ENCODE data around the gene CC2D1A. TPM values are rescaled to one million over a fixed set of nuclear protein-coding genes. Genes with fewer than 3 reads are reported as not detected.

The CC2D1A gene
- total RNA-seq, 1 donor from 2014 or later = 22.6 TPM

- DNase-seq (ENCODE audit: low read depth) (no peak), FAIRE-seq (no peak)
- Histone ChIP-seq H3K36me3 (ENCODE audit: insufficient read depth, low read length) (no peaks in the 10 kb centered on the region), H3K4me3 (ENCODE audit: insufficient read depth, low read depth, low read length) (no peak overlapping the region), H3K9ac (ENCODE audit: low read length) (no peak overlapping the region), H3K27me3 (ENCODE audit: insufficient read depth, low read length) (no peaks in the 10 kb centered on the region), H3K4me1 (ENCODE audit: insufficient read depth, low read length) (no peaks in the 10 kb centered on the region), H3K27ac (ENCODE audit: low read depth, low read length) (no peak overlapping the region), H3K4me2 (ENCODE audit: low read length) (no peak overlapping the region), H3K79me2 (ENCODE audit: insufficient read depth, low read length) (no peaks in the 10 kb centered on the region), H3K9me3 (ENCODE audit: insufficient read depth, low read depth, low read length) (no peaks in the 10 kb centered on the region), H4K20me1 (ENCODE audit: insufficient read depth, low read length) (no peaks in the 10 kb centered on the region), H2AFZ (ENCODE audit: low read depth, low read length) (no peak overlapping the region)
- Mint-ChIP-seq H3K27me3 (ENCODE audit: low read depth, unreplicated experiment) (no peaks in the 10 kb centered on the region), H3K4me1 (ENCODE audit: low read depth, unreplicated experiment) (no peaks in the 10 kb centered on the region), H3K36me3 (ENCODE audit: low read depth, unreplicated experiment) (peaks cover 19% of the 10 kb centered on the region), H3K27ac (ENCODE audit: unreplicated experiment) (no peak overlapping the region), H3K9me3 (ENCODE audit: unreplicated experiment) (no peaks in the 10 kb centered on the region), H3K4me3 (ENCODE audit: unreplicated experiment) (no peak overlapping the region)
- TF ChIP-seq EZH2 (IDR thresholded peaks at IDR 0.05; ENCODE audit: insufficient read depth, low read length) = no peak
- no peak for TF ChIP-seq CTCF (IDR thresholded peaks at IDR 0.05; ENCODE audit: insufficient read depth, low read depth, low read length)
These were observed 7.4 kb downstream of the CC2D1A start for GRCh38 chr19:13913352-13913751.

- no peak overlapping the region for H3K27ac Mint-ChIP-seq (ENCODE audit: unreplicated experiment)
- Histone ChIP-seq H3K27ac (ENCODE audit: low read depth, low read length) (no peak overlapping the region), H3K9ac (ENCODE audit: low read length) (no peak overlapping the region), H2AFZ (ENCODE audit: low read depth, low read length) (no peak overlapping the region), H3K4me1 (ENCODE audit: insufficient read depth, low read length) (no peaks in the 10 kb centered on the region), H3K27me3 (ENCODE audit: insufficient read depth, low read length) (no peaks in the 10 kb centered on the region), H3K36me3 (ENCODE audit: insufficient read depth, low read length) (no peaks in the 10 kb centered on the region), H3K4me3 (ENCODE audit: insufficient read depth, low read depth, low read length) (no peak overlapping the region), H3K9me3 (ENCODE audit: insufficient read depth, low read depth, low read length) (no peaks in the 10 kb centered on the region), H4K20me1 (ENCODE audit: insufficient read depth, low read length) (no peaks in the 10 kb centered on the region), H3K4me2 (ENCODE audit: low read length) (no peak overlapping the region), H3K79me2 (ENCODE audit: insufficient read depth, low read length) (no peaks in the 10 kb centered on the region)
- H3K27me3 Mint-ChIP-seq (ENCODE audit: low read depth, unreplicated experiment) = no peaks in the 10 kb centered on the region
- no peak overlapping the region for H3K4me3 Mint-ChIP-seq (ENCODE audit: unreplicated experiment)
- DNase-seq (ENCODE audit: low read depth) = no peak
- TF ChIP-seq EZH2 (IDR thresholded peaks at IDR 0.05; ENCODE audit: insufficient read depth, low read length) (no peak), CTCF (IDR thresholded peaks at IDR 0.05; ENCODE audit: insufficient read depth, low read depth, low read length) (no peak)
- no peaks in the 10 kb centered on the region for H3K9me3 Mint-ChIP-seq (ENCODE audit: unreplicated experiment)
- H3K36me3 Mint-ChIP-seq (ENCODE audit: low read depth, unreplicated experiment) = peaks cover 17% of the 10 kb centered on the region
- FAIRE-seq = no peak
- no peaks in the 10 kb centered on the region for H3K4me1 Mint-ChIP-seq (ENCODE audit: low read depth, unreplicated experiment)
These were observed 8.8 kb downstream of the CC2D1A start for GRCh38 chr19:13914777-13915176.

- no peaks in the 10 kb centered on the region for H3K9me3 Mint-ChIP-seq (ENCODE audit: unreplicated experiment)
- H3K27ac Mint-ChIP-seq (ENCODE audit: unreplicated experiment) = no peak overlapping the region
- no peaks in the 10 kb centered on the region for H3K4me1 Mint-ChIP-seq (ENCODE audit: low read depth, unreplicated experiment)
- H3K9ac ChIP-seq (ENCODE audit: low read length) = no peak overlapping the region
- H3K4me3 Mint-ChIP-seq (ENCODE audit: unreplicated experiment) = no peak overlapping the region
- no peak overlapping the region for H2AFZ ChIP-seq (ENCODE audit: low read depth, low read length)
- no peaks in the 10 kb centered on the region for H3K4me1 ChIP-seq (ENCODE audit: insufficient read depth, low read length)
- no peaks in the 10 kb centered on the region for H3K27me3 ChIP-seq (ENCODE audit: insufficient read depth, low read length)
- DNase-seq (ENCODE audit: low read depth) (no peak), FAIRE-seq (no peak)
- H3K27me3 Mint-ChIP-seq (ENCODE audit: low read depth, unreplicated experiment) = no peaks in the 10 kb centered on the region
- H3K4me2 ChIP-seq (ENCODE audit: low read length) = no peak overlapping the region
- TF ChIP-seq CTCF (IDR thresholded peaks at IDR 0.05; ENCODE audit: insufficient read depth, low read depth, low read length) (no peak), EZH2 (IDR thresholded peaks at IDR 0.05; ENCODE audit: insufficient read depth, low read length) (no peak)
- H3K27ac ChIP-seq (ENCODE audit: low read depth, low read length) = no peak overlapping the region
- no peaks in the 10 kb centered on the region for H3K79me2 ChIP-seq (ENCODE audit: insufficient read depth, low read length)
- H3K36me3 ChIP-seq (ENCODE audit: insufficient read depth, low read length) = no peaks in the 10 kb centered on the region
- H3K9me3 ChIP-seq (ENCODE audit: insufficient read depth, low read depth, low read length) = peaks cover 7% of the 10 kb centered on the region
- H3K4me3 ChIP-seq (ENCODE audit: insufficient read depth, low read depth, low read length) = no peak overlapping the region
- no peaks in the 10 kb centered on the region for H4K20me1 ChIP-seq (ENCODE audit: insufficient read depth, low read length)
- peaks cover 33% of the 10 kb centered on the region for H3K36me3 Mint-ChIP-seq (ENCODE audit: low read depth, unreplicated experiment)
These were observed 11.9 kb downstream of the CC2D1A start for GRCh38 chr19:13917888-13918406.

All from astrocyte (in vitro differentiated cells and primary cell).